GM12891 (cell line): ENCODE measurements around the gene ZNRD2.

ENCODE experiments used
- POLR2A ChIP-seq: IDR thresholded peaks from 2 replicates; pipeline ENCODE4 v1.6.1; 2011; ENCODE audit warnings: low read depth, low read length, control low read depth
- POLR2AphosphoS5 ChIP-seq: IDR thresholded peaks from 2 replicates; pipeline ENCODE4 v1.6.1; 2011; ENCODE audit warnings: low read depth, low read length, control low read depth
- POU2F2 ChIP-seq: IDR thresholded peaks from 2 replicates; pipeline ENCODE4 v1.6.1; 2011; ENCODE audit warnings: low read depth, mild to moderate bottlenecking, control low read depth, low read length, moderate library complexity
- SPI1 ChIP-seq: IDR thresholded peaks from 2 replicates; pipeline ENCODE4 v1.6.1; 2011; ENCODE audit warnings: low read depth, low read length, control low read depth
- TAF1 ChIP-seq: IDR thresholded peaks from 2 replicates; pipeline ENCODE4 v1.6.1; 2011; ENCODE audit warnings: low read depth, low read length, control low read depth

DNA sequence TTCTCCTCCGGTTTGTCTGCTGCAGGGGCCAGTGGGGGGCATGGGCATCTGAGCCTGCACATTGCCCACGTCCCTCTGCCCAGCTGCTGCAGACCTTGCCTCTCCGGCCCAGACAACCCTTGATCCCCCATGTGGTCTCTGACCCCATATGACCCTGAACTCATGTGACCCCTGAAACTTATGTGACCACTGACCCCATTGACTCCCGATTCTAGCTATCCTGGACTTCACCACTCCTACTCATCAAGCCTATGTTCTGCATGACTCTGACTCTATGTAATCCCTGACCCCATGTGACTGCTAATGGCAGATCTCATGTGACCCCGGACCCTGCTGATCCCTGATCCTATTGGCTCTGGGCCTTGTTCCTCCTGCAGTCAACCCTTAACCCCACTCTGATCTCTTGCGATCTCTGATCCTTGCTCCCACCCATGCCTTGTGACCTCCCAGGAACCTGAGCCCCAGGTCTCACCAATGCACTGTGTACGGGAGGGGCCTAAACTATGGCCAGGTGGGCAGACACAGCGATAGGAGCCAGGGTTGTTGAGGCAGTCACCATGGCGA is 17.8 kb upstream of the ZNRD2 start:
- TF ChIP-seq POLR2AphosphoS5: no peak
- TF ChIP-seq POLR2A: no peak
- no peak for TF ChIP-seq TAF1
- TF ChIP-seq SPI1: no peak
- no peak for TF ChIP-seq POU2F2
